Fibroblast of the aortic adventitia (primary cell): ENCODE data around the gene FCN3. TPM values are rescaled to one million over a fixed set of nuclear protein-coding genes. Genes with fewer than 3 reads are reported as not detected.

ENCODE experiments used
- DNase-seq: peaks from one replicate; pipeline ENCODE4 v3.0.0-alpha.2; 2010; ENCODE audit warnings: low read depth
- H3K4me3 ChIP-seq: 2 replicates; pipeline ENCODE4 v1.5.1; 2011; ENCODE audit warnings: low read depth, mild to moderate bottlenecking, control low read depth, low read length, moderate library complexity
- total RNA-seq: library from RNA; depleted of rRNA; stranded (reverse); fragments of >200 nt; gene quantifications from 2 replicates; pipeline ENCODE4 v1.2.3, GENCODE V29; 2012; ENCODE audit warnings: low replicate concordance
- TF ChIP-seq, protein P1 (sequence below): IDR thresholded peaks from 2 replicates; pipeline ENCODE4 v1.5.1; 2011; ENCODE audit warnings: mild to moderate bottlenecking, low read length, control low read depth, inconsistent platforms; ENCODE audit not compliant: insufficient read depth

Gene FCN3
- total RNA-seq, 1 donor, result not detected

DNA sequence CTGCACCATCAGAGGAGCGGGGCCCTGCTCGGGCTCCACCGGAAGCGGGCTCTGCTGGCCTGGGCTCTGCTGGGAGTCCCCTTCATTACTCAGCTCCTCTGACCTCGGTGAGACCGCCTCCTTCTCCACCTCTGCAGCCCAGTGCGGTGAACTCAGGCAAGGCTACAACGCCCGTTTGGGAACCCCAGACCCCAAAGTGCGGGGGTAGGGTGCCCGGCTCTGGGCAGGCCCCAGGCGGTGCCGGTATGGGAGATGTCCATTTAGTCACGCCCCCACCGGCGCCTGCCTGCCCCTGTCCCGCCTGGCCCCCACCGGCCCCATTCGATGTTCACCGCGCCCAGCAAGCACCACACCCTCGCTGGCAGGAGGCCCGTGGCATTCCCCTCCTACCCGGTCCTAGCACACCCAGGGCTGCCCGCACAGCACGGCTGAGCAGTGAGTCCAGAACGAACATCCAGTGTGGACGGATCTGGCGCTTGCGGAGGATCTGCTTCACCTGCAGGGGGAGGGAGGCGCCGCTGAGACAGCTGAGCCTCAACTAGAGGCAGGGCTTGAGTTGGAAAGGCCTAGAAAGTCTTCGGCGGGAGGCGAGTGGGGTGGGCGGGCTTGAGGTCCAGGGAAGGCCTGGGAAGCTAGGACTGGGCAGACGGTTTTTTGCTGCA lies 17.9 kb downstream of the FCN3 start:
- H3K4me3 ChIP-seq, result no peak overlapping the region
- TF ChIP-seq, protein P1, sequence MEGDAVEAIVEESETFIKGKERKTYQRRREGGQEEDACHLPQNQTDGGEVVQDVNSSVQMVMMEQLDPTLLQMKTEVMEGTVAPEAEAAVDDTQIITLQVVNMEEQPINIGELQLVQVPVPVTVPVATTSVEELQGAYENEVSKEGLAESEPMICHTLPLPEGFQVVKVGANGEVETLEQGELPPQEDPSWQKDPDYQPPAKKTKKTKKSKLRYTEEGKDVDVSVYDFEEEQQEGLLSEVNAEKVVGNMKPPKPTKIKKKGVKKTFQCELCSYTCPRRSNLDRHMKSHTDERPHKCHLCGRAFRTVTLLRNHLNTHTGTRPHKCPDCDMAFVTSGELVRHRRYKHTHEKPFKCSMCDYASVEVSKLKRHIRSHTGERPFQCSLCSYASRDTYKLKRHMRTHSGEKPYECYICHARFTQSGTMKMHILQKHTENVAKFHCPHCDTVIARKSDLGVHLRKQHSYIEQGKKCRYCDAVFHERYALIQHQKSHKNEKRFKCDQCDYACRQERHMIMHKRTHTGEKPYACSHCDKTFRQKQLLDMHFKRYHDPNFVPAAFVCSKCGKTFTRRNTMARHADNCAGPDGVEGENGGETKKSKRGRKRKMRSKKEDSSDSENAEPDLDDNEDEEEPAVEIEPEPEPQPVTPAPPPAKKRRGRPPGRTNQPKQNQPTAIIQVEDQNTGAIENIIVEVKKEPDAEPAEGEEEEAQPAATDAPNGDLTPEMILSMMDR, result no peak
- DNase-seq, result no peak

DNA sequence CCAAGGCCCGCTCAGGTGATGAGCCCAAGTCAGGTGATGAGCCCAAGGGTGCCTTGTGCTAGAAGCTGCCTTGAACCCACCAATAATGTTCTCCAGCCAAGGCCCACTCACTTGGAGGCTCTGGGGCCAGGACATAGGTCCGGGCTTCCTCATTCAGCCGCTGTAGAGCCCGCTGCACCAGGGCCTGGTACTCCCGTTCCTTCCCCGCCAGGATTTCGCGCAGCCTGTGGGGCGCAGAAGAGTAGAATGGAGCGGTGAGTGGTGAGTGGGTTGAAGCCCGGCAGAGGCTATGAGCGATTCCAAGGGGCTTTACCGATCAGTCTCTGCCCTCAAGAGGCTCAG lies 18.4 kb downstream of the FCN3 start:
- no peak overlapping the region for H3K4me3 ChIP-seq
- TF ChIP-seq, protein P1, result no peak
- no peak for DNase-seq

DNA sequence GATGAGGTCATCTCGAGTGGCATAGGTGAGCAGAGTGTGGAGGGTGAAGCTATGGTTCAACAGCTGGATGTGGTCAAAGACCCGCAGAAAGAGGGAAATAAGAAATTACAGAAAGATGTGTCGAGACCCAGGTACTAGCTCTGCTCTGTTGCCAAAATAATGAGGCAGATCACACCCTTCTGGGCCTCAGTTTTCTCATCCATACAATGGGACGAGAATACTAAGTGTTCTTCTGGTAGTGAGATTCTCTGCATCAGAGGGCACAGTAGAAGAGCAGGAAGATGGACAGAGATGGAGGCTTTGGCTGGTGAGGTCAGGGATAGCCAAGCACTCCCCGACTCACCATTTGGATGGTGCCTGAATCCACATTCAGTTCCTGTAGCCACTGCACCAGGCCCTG lies 18.9 kb downstream of the FCN3 start:
- TF ChIP-seq, protein P1, result no peak
- no peak overlapping the region for H3K4me3 ChIP-seq
- no peak for DNase-seq

DNA sequence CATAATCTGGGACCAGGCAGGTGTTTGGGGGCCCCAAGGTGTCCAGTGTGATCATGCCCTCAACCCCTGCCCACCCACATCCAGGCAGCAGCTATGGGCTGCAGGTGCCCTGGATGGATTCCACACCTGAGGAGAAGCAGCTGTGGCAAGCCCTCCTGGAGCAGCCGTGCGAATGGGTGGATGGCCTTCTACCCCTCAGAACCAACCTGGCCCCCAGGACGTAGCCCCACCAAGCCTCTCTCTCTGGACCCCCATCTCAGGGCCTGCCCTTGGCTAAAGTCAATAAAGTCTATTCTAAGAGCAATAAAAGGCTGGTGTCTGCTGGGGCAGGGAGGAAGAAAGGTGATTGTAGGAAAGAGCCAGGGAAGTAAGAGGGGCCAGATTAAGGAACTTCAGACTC lies 21.0 kb downstream of the FCN3 start:
- TF ChIP-seq, protein P1, result no peak
- H3K4me3 ChIP-seq, result no peak overlapping the region
- DNase-seq, result no peak

DNA sequence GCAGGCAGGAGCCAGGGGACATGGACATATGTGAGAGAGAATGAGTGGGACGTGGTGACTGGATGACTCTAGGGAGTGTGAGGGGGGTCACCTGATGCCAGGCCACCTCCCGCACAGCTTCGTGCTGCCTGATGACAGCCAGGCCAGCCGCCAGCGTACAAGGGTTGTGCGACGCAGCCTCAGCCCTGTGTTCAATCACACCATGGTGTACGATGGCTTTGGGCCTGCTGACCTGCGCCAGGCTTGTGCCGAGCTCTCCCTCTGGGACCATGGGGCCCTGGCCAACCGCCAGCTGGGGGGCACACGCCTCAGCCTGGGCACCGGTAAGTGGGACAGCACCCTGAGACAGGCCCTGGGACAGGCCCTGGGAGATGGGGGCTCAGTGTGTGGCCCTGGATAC lies 21.5 kb downstream of the FCN3 start:
- no peak for DNase-seq

DNA sequence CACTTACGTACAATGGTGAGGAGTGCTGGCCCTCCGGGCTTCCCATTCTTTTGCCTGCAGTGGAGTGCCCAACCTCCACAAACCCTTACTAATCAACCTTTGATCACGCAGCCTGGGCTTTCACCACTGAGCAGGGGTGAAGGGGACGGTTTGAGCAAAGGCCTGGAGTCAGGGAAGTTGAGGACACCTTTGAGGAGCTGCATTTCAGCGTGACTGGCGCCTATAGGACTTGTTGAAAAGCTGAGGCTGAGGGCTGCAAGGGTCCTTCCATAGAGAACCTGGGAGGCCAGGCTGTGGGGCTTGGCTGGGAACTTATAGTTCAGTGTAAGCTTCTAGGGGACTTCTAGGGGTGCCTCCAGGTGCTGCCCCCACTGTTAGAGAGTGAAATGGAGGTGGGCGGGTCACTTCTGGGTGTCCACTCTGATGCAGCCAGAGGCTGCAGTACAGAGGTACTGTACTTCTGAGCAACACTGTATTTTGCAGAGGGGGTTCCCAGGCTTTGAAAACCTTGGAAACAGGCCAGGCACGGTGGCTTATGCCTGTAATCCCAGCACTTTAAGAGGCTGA lies 23.0 kb downstream of the FCN3 start:
- no peak for DNase-seq
- H3K4me3 ChIP-seq, result no peak overlapping the region
- TF ChIP-seq, protein P1, result no peak

More for the DNA sequence above, 21.5 kb downstream of the FCN3 start:
- TF ChIP-seq, protein P1, result no peak
- H3K4me3 ChIP-seq, result no peak overlapping the region
